ENCODE results near the gene GGT1. TPM values are rescaled to one million over a fixed set of nuclear protein-coding genes. Genes with fewer than 3 reads are reported as not detected.
A peak's percentile ranks its signal among the peaks of the same experiment; 100 is the strongest.
"Not testable (repeated sequence)": the region's sequence is repeated elsewhere in the genome, so short reads cannot be mapped to it uniquely, and the experiment has no call there.

The GGT1 gene
- total RNA-seq, 1 donor from 2014 or later: 131 TPM

GRCh38 chr22:24599514-24599913 lies 3.5 kb upstream of the GGT1 start:
- Histone ChIP-seq H3K9me3 (no peaks in the 10 kb centered on the region), H3K4me3 (no peak overlapping the region), H3K27me3 (no peaks in the 10 kb centered on the region), H3K4me1 (peaks cover 11% of the 10 kb centered on the region), H3K36me3 (no peaks in the 10 kb centered on the region), H3K27ac (no peak overlapping the region)
- TF ChIP-seq CTCF (IDR thresholded peaks at IDR 0.05): no peak
- intact Hi-C loops (cut with DNase I): no loop called here
- DNase-seq: no peak
- no peak for ATAC-seq

- H3K27me3 ChIP-seq; DNase-seq; ATAC-seq; H3K36me3 ChIP-seq; H3K4me3 ChIP-seq; H3K9me3 ChIP-seq; H3K27ac ChIP-seq; H3K4me1 ChIP-seq; intact Hi-C loops (cut with DNase I): not testable (repeated sequence)
Measured at GRCh38 chr22:24599958-24600715, 2.9 kb upstream of the GGT1 start.

- Histone ChIP-seq H3K36me3 (no peaks in the 10 kb centered on the region), H3K9me3 (no peaks in the 10 kb centered on the region), H3K4me1 (peaks cover 7% of the 10 kb centered on the region), H3K27ac (no peak overlapping the region), H3K4me3 (no peak overlapping the region), H3K27me3 (no peaks in the 10 kb centered on the region)
- TF ChIP-seq CTCF (IDR thresholded peaks at IDR 0.05): no peak
- intact Hi-C loops (cut with DNase I): no loop called here
- DNase-seq (peak; percentile 89), ATAC-seq (peak; percentile 73)
Measured at GRCh38 chr22:24601217-24602104, 1.5 kb upstream of the GGT1 start.

GRCh38 chr22:24602105-24602749 lies 766 bp upstream of the GGT1 start:
- ATAC-seq; H3K4me1 ChIP-seq; H3K27me3 ChIP-seq; H3K27ac ChIP-seq; H3K9me3 ChIP-seq; H3K4me3 ChIP-seq; H3K36me3 ChIP-seq; intact Hi-C loops (cut with DNase I); DNase-seq: not testable (repeated sequence)

GRCh38 chr22:24603770-24604629 lies 1.0 kb downstream of the GGT1 start:
- Histone ChIP-seq H3K27ac (peak overlapping the region; percentile 17), H3K4me3 (peak overlapping the region; percentile 28)
- ATAC-seq: peak; percentile 7
- H3K9me3 ChIP-seq; H3K27me3 ChIP-seq; DNase-seq; intact Hi-C loops (cut with DNase I); H3K4me1 ChIP-seq; H3K36me3 ChIP-seq: not testable (repeated sequence)

GRCh38 chr22:24606340-24606739 lies 3.3 kb downstream of the GGT1 start:
- H3K9me3 ChIP-seq; DNase-seq; ATAC-seq; H3K4me1 ChIP-seq; H3K4me3 ChIP-seq; H3K27ac ChIP-seq; intact Hi-C loops (cut with DNase I); H3K27me3 ChIP-seq; H3K36me3 ChIP-seq: not testable (repeated sequence)

GRCh38 chr22:24607429-24607983 lies 4.5 kb downstream of the GGT1 start:
- H3K36me3 ChIP-seq; H3K9me3 ChIP-seq; DNase-seq; H3K4me1 ChIP-seq; intact Hi-C loops (cut with DNase I); H3K27me3 ChIP-seq: not testable (repeated sequence)
- peak; percentile 67 for ATAC-seq
- H3K4me3 ChIP-seq: peak overlapping the region; percentile 25
- peak overlapping the region; percentile 4 for H3K27ac ChIP-seq

GRCh38 chr22:24608327-24608726 lies 5.3 kb downstream of the GGT1 start:
- ATAC-seq: peak; percentile 7
- H3K27ac ChIP-seq; H3K27me3 ChIP-seq; intact Hi-C loops (cut with DNase I); H3K9me3 ChIP-seq; H3K4me1 ChIP-seq; DNase-seq; H3K4me3 ChIP-seq; H3K36me3 ChIP-seq: not testable (repeated sequence)

- DNase-seq, H3K27ac ChIP-seq: not testable (repeated sequence)
Measured at GRCh38 chr22:24609888-24610287, 6.9 kb downstream of the GGT1 start.

GRCh38 chr22:24614794-24615193 lies 11.8 kb downstream of the GGT1 start:
- H3K9me3 ChIP-seq; H3K27me3 ChIP-seq; DNase-seq; ATAC-seq; H3K4me1 ChIP-seq; H3K36me3 ChIP-seq; H3K4me3 ChIP-seq; H3K27ac ChIP-seq; intact Hi-C loops (cut with DNase I): not testable (repeated sequence)

More at GRCh38 chr22:24609888-24610287, 6.9 kb downstream of the GGT1 start:
- H3K4me3 ChIP-seq; H3K36me3 ChIP-seq; H3K9me3 ChIP-seq; ATAC-seq; H3K4me1 ChIP-seq; intact Hi-C loops (cut with DNase I); H3K27me3 ChIP-seq: not testable (repeated sequence)

GRCh38 chr22:24621244-24621643 lies 18.3 kb downstream of the GGT1 start:
- H3K4me1 ChIP-seq; ATAC-seq; H3K36me3 ChIP-seq; H3K4me3 ChIP-seq; intact Hi-C loops (cut with DNase I); H3K27ac ChIP-seq; H3K9me3 ChIP-seq; H3K27me3 ChIP-seq; DNase-seq: not testable (repeated sequence)
